GM12878 (cell line): Measurements from ENCODE around the gene PKN2.

Experiments
- CREB1 ChIP-seq: IDR thresholded peaks from 2 replicates; pipeline ENCODE4 v1.6.1; 2012; ENCODE audit warnings: low read depth, mild to moderate bottlenecking, inconsistent platforms
- EZH2 ChIP-seq: IDR thresholded peaks from 2 replicates; pipeline ENCODE4 v1.6.1; 2012; ENCODE audit warnings: low read depth, mild to moderate bottlenecking, control low read depth, inconsistent platforms, low read length, borderline replicate concordance; ENCODE audit not compliant: control insufficient read depth
- NR2C2 ChIP-seq: IDR thresholded peaks from 2 replicates; pipeline ENCODE4 v1.6.1; 2011; ENCODE audit warnings: borderline replicate concordance, low read depth; ENCODE audit not compliant: control insufficient read depth, insufficient read length
- POLR2A ChIP-seq: IDR thresholded peaks from 2 replicates; pipeline ENCODE4 v1.6.1; 2011; ENCODE audit warnings: low read depth, mild to moderate bottlenecking, low read length
- SUZ12 ChIP-seq: fragments of 200-600 bp; sonication (generic); IDR thresholded peaks from one replicate; pipeline ENCODE4 v1.6.1; 2018; ENCODE audit warnings: antibody characterized with exemption, mild to moderate bottlenecking; ENCODE audit not compliant: unreplicated experiment
- TAF1 ChIP-seq: IDR thresholded peaks from 2 replicates; pipeline ENCODE4 v1.6.1; 2011; ENCODE audit warnings: mild to moderate bottlenecking, low read depth, low read length, borderline replicate concordance
- TF ChIP-seq, protein P1 (sequence below): IDR thresholded peaks from 2 replicates; pipeline ENCODE4 v1.6.1; 2012; ENCODE audit warnings: low read depth, low read length, improper control_type of control experiment

GRCh38 chr1:88722492-88722891, 38.4 kb downstream of the PKN2 start:
- TF ChIP-seq CREB1, result no peak
- no peak for TF ChIP-seq POLR2A
- no peak for TF ChIP-seq TAF1
- TF ChIP-seq NR2C2, result no peak
- TF ChIP-seq SUZ12, result no peak
- no peak for TF ChIP-seq EZH2
- TF ChIP-seq, protein P1, sequence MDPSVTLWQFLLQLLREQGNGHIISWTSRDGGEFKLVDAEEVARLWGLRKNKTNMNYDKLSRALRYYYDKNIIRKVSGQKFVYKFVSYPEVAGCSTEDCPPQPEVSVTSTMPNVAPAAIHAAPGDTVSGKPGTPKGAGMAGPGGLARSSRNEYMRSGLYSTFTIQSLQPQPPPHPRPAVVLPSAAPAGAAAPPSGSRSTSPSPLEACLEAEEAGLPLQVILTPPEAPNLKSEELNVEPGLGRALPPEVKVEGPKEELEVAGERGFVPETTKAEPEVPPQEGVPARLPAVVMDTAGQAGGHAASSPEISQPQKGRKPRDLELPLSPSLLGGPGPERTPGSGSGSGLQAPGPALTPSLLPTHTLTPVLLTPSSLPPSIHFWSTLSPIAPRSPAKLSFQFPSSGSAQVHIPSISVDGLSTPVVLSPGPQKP, result no peak
